CD4-positive, alpha-beta T cell (primary cell): ENCODE measurements around the gene UBALD1. TPM values are rescaled to one million over a fixed set of nuclear protein-coding genes. Genes with fewer than 3 reads are reported as not detected.

Experiments used
- ATAC-seq: fragments of 200-7000 bp; cut with Tn5 transposase; one replicate; pipeline ENCODE4 v1.10.0; 2022; ENCODE audit warnings: mild to moderate bottlenecking; ENCODE audit not compliant: poor library complexity
- CTCF ChIA-PET: fragments of 350-600 bp; sonication (Branson Sonifier 250); formaldehyde crosslinking; loops from one replicate; lab custom pipeline; 2021; ENCODE audit warnings: antibody characterized with exemption, inconsistent platforms; lab: Charles Lee
- POLR2A ChIA-PET: fragments of 350-600 bp; sonication (Branson Sonifier 250); formaldehyde crosslinking; loops from one replicate; lab custom pipeline; 2021; ENCODE audit warnings: antibody characterized with exemption, inconsistent platforms; lab: Charles Lee
- DNase-seq, 14 experiments: peaks; one replicate each; pipeline ENCODE4 v3.0.0-alpha.2; 2013 to 2020; ENCODE audit warnings: mixed read lengths in 2 of 14
- H3K27ac ChIP-seq, 2 donors: one replicate each; pipeline versions ENCODE4 v1.5.1 to v1.7.0; 2013; ENCODE audit warnings: low read length in 2 of 2, low read depth in 1 of 2, mild to moderate bottlenecking in 1 of 2
- H3K27me3 ChIP-seq, 2 experiments: 1 replicate in 1 of 2; 2 replicates in 1 of 2; pipeline versions ENCODE4 v1.6.1 to v1.7.0; 2013; ENCODE audit warnings: low read length in 2 of 2, control low read depth in 1 of 2, mild to moderate bottlenecking in 1 of 2, moderate library complexity in 1 of 2; ENCODE audit not compliant: insufficient read depth in 2 of 2, control insufficient read depth in 1 of 2
- H3K36me3 ChIP-seq: one replicate; pipeline ENCODE4 v1.6.1; 2013; ENCODE audit warnings: low read length, control low read depth; ENCODE audit not compliant: insufficient read depth
- H3K4me1 ChIP-seq: one replicate; pipeline ENCODE4 v1.6.1; 2013; ENCODE audit warnings: low read length, control low read depth; ENCODE audit not compliant: insufficient read depth
- H3K4me3 ChIP-seq: one replicate; pipeline ENCODE4 v1.5.1; 2013; ENCODE audit warnings: mild to moderate bottlenecking, low read length, moderate library complexity
- H3K9me3 ChIP-seq, 2 experiments: 1 replicate in 1 of 2; 2 replicates in 1 of 2; pipeline versions ENCODE4 v1.6.1 to v1.7.0; 2013; ENCODE audit warnings: low read length in 2 of 2, mild to moderate bottlenecking in 2 of 2, control low read depth in 1 of 2, moderate library complexity in 1 of 2; ENCODE audit not compliant: control insufficient read depth in 1 of 2, insufficient read depth in 1 of 2
- H3K27ac Mint-ChIP-seq: one replicate; pipeline ENCODE4 v1.8.0; 2020; ENCODE audit warnings: mixed read lengths
- H3K27me3 Mint-ChIP-seq: one replicate; pipeline ENCODE4 v1.8.0; 2021; ENCODE audit warnings: mixed read lengths
- H3K36me3 Mint-ChIP-seq: one replicate; pipeline ENCODE4 v1.8.0; 2021; ENCODE audit warnings: low read depth, mixed read lengths
- H3K4me1 Mint-ChIP-seq: one replicate; pipeline ENCODE4 v1.8.0; 2021; ENCODE audit warnings: low read depth, mixed read lengths
- H3K4me3 Mint-ChIP-seq: one replicate; pipeline ENCODE4 v1.8.0; 2020; ENCODE audit warnings: mild to moderate bottlenecking, mixed read lengths
- H3K9me3 Mint-ChIP-seq: one replicate; pipeline ENCODE4 v1.8.0; 2020; ENCODE audit warnings: mixed read lengths
- CTCF ChIP-seq: fragments of 200-600 bp; IDR thresholded peaks from one replicate; pipeline ENCODE4 v1.8.0; 2022; ENCODE audit warnings: antibody characterized with exemption, mild to moderate bottlenecking
- intact Hi-C, 2 experiments: fragments of 100-400 bp; cut with DNase I in 1 of 2; cut with micrococcal nuclease in 1 of 2; formaldehyde crosslinking; loops; one replicate each; pipeline versions ENCODE4 v1.15.1 to v1.9.0; 2023 to 2025; cut with DNase I, micrococcal nuclease
- total RNA-seq, 174 experiments: library from RNA in 2 of 174; stranded (reverse) in 2 of 174; gene quantifications; one replicate each; pipeline ENCODE4 v1.2.3 and lab custom pipeline; 2021 to 2026

The UBALD1 gene
- total RNA-seq, 2 experiments from 2014 or later, result 17.5 to 19.3 TPM

GRCh38 chr16:4641895-4642294, 27.2 kb upstream of the UBALD1 start:
- no peak overlapping the region for H3K4me3 ChIP-seq
- Mint-ChIP-seq H3K4me3 (no peak overlapping the region), H3K27me3 (no peaks in the 10 kb centered on the region), H3K27ac (no peak overlapping the region), H3K9me3 (no peaks in the 10 kb centered on the region), H3K4me1 (peaks cover 39% of the 10 kb centered on the region), H3K36me3 (peaks cover 10% of the 10 kb centered on the region)
- intact Hi-C loops, result no loop called here
- no peak for DNase-seq
- peaks cover 20% of the 10 kb centered on the region for H3K36me3 ChIP-seq
- H3K9me3 ChIP-seq, result no peaks in the 10 kb centered on the region
- POLR2A ChIA-PET, result interaction anchor here (0.6 kb wide), 1 partner anchor 166 kb away, joined by 3 read pairs; no protein-coding TSS in a partner anchor
- CTCF ChIA-PET, result no interaction called here
- TF ChIP-seq CTCF, result no peak
- H3K27ac ChIP-seq, result no peak overlapping the region
- H3K4me1 ChIP-seq, result peaks cover 30% of the 10 kb centered on the region
- no peaks in the 10 kb centered on the region for H3K27me3 ChIP-seq
- no peak for ATAC-seq

- POLR2A ChIA-PET, result no interaction called here
- H3K4me1 Mint-ChIP-seq, result peaks cover 33% of the 10 kb centered on the region
- no peak overlapping the region for H3K27ac ChIP-seq
- H3K27ac Mint-ChIP-seq, result peak overlapping the region; percentile 3
- no peak for ATAC-seq
- no peaks in the 10 kb centered on the region for H3K9me3 Mint-ChIP-seq
- no peak overlapping the region for H3K4me3 Mint-ChIP-seq
- no peak for TF ChIP-seq CTCF
- peaks cover 24% of the 10 kb centered on the region for H3K4me1 ChIP-seq
- CTCF ChIA-PET, result interaction anchor here (0.6 kb wide), 1 partner anchor 22 kb away, joined by 3 read pairs; no protein-coding TSS in a partner anchor
- no peak overlapping the region for H3K4me3 ChIP-seq
- no peaks in the 10 kb centered on the region for H3K27me3 ChIP-seq
- H3K27me3 Mint-ChIP-seq, result no peaks in the 10 kb centered on the region
- no peaks in the 10 kb centered on the region for H3K9me3 ChIP-seq
- peaks cover 12% of the 10 kb centered on the region for H3K36me3 Mint-ChIP-seq
- intact Hi-C loops, result no loop called here
- peaks cover 24% of the 10 kb centered on the region for H3K36me3 ChIP-seq
- DNase-seq, result no peak
Observed at GRCh38 chr16:4641306-4641687, 26.6 kb upstream of the UBALD1 start.

- Mint-ChIP-seq H3K27me3 (no peaks in the 10 kb centered on the region), H3K4me3 (no peak overlapping the region), H3K9me3 (no peaks in the 10 kb centered on the region), H3K27ac (peak overlapping the region; percentile 3), H3K4me1 (peaks cover 29% of the 10 kb centered on the region), H3K36me3 (peaks cover 17% of the 10 kb centered on the region)
- Histone ChIP-seq H3K4me1 (peaks cover 22% of the 10 kb centered on the region), H3K36me3 (peaks cover 30% of the 10 kb centered on the region), H3K27me3 (no peaks in the 10 kb centered on the region), H3K27ac (no peak overlapping the region), H3K9me3 (no peaks in the 10 kb centered on the region), H3K4me3 (no peak overlapping the region)
- ATAC-seq (peak; percentile 24), DNase-seq (peak in 1 of 14 experiments; percentile 31)
- TF ChIP-seq CTCF, result no peak
- ChIA-PET POLR2A (no interaction called here), CTCF (interaction anchor here (0.6 kb wide), 2 partner anchors 10 to 23 kb away, joined by 3 to 4 read pairs; no protein-coding TSS in a partner anchor)
- intact Hi-C loops, result no loop called here
Observed at GRCh38 chr16:4640572-4641305, 26.1 kb upstream of the UBALD1 start.
